ENCODE results near the gene CFAP46.

Gene CFAP46

GRCh38 chr10:132806561-132807003, 135.8 kb downstream of the CFAP46 start:
- H3K27ac ChIP-seq = no peak overlapping the region
- no peak for TF ChIP-seq CTCF (conservative IDR thresholded peaks at IDR 0.05)

GRCh38 chr10:132806110-132806509, 136.3 kb downstream of the CFAP46 start:
- no peak for TF ChIP-seq CTCF (conservative IDR thresholded peaks at IDR 0.05)
- H3K27ac ChIP-seq = no peak overlapping the region

GRCh38 chr10:132805599-132805998, 136.8 kb downstream of the CFAP46 start:
- no peak overlapping the region for H3K27ac ChIP-seq
- TF ChIP-seq CTCF (conservative IDR thresholded peaks at IDR 0.05) = no peak

GRCh38 chr10:132804785-132805426, 137.5 kb downstream of the CFAP46 start:
- TF ChIP-seq CTCF (conservative IDR thresholded peaks at IDR 0.05) = no peak
- no peak overlapping the region for H3K27ac ChIP-seq

- TF ChIP-seq CTCF (conservative IDR thresholded peaks at IDR 0.05) = no peak
- no peak overlapping the region for H3K27ac ChIP-seq
These were observed 138.1 kb downstream of the CFAP46 start for GRCh38 chr10:132804287-132804686.

- no peak for TF ChIP-seq CTCF (conservative IDR thresholded peaks at IDR 0.05)
These were observed 138.8 kb downstream of the CFAP46 start for GRCh38 chr10:132803416-132804210.

GRCh38 chr10:132802694-132803320, 139.6 kb downstream of the CFAP46 start:
- no peak for TF ChIP-seq CTCF (conservative IDR thresholded peaks at IDR 0.05)
- H3K27ac ChIP-seq = no peak overlapping the region

More at GRCh38 chr10:132803416-132804210, 138.8 kb downstream of the CFAP46 start:
- H3K27ac ChIP-seq = no peak overlapping the region
